Measurements from ENCODE around the gene SARS2.

- TF ChIP-seq GATA3 (IDR thresholded peaks at IDR 0.05; ENCODE audit: low read depth, low read length) (no peak), GATA2 (IDR thresholded peaks at IDR 0.05; ENCODE audit: low read depth, low read length) (no peak)
These were observed 22.9 kb downstream of the SARS2 start for GRCh38 chr19:38907670-38908069.

All from SH-SY5Y (cell line).